NCI-H69 (cell line): ENCODE results near the gene VPS37B.
"Not testable (repeated sequence)": the region's sequence is repeated elsewhere in the genome, so short reads cannot be mapped to it uniquely, and the experiment has no call there.

Experiments used
- DNase-seq: peaks from one replicate; lab custom pipeline; 2025; lab: John Stamatoyannopoulos, UW

Gene VPS37B

DNA sequence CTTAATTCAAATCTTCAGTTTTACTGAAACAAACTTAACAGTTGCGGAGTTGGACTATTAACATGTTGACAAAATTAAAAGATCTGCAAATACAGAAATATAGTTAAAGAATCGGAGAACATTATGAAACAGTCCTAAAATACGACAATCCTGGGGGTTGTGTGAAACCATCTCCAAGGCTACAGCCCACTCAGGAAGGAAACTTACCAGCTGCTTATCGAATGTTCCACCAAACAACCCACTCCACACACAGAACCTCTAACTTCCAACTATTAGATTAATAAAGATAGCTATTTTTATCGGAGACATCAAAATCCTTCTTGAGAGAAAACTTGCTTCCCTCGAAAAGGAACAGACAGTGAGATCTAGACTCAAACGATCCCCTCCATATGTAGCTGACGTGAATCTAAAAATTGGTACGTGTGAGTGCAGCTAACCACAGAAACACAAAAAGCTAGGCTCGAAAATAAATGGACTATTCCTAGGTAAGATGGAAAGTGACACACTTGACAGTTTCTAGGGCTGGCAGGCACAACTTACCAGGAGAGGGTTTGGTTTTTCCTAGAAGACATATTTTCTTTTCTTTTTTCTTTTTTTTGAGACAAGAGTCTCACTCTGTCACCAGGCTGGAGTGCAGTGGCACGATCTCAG lies 12.9 kb downstream of the VPS37B start:
- no peak for DNase-seq

DNA sequence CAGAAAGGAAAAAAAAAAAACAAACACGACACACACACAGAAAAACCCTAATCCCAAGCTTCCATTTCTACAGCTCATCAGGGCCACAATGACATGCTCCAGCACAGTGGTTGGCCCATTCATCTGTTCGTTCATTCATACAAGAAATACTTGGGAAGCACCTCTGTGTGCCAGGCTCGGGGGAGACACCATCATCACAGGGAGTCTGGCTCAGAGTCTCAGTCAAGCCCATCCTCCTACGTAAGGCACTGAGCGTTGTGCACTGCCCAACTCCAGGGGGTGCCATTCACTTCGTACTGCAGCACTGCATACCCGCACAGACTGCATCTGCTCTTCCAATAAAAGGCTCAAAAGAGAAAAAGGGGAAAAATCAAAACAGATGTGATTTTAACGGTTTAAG lies 15.3 kb downstream of the VPS37B start:
- DNase-seq = peak; percentile 81

DNA sequence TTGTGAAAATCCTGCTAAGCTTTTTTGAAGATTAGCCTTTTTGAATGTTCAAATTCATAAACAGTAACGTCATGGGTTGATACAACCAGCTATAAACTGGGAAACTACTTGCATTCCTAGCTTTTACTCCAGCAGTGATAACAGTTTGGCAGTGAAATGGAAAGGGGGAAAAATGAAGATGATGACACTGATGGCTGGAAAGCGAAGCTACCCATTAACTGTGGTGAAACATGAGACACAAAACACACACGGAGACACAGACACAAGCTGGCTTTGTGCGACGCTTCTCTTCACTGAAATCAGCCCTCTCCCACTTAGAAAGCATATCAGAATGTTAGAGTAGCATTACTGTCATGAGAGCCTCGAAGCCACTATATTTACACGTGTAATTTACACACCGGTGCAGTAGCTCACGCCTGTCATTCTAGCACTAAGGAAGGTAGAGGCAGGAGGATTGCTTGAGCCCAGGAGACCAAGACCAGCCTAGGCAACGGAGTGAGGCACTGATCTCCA lies 15.7 kb downstream of the VPS37B start:
- peak; percentile 52 for DNase-seq

DNA sequence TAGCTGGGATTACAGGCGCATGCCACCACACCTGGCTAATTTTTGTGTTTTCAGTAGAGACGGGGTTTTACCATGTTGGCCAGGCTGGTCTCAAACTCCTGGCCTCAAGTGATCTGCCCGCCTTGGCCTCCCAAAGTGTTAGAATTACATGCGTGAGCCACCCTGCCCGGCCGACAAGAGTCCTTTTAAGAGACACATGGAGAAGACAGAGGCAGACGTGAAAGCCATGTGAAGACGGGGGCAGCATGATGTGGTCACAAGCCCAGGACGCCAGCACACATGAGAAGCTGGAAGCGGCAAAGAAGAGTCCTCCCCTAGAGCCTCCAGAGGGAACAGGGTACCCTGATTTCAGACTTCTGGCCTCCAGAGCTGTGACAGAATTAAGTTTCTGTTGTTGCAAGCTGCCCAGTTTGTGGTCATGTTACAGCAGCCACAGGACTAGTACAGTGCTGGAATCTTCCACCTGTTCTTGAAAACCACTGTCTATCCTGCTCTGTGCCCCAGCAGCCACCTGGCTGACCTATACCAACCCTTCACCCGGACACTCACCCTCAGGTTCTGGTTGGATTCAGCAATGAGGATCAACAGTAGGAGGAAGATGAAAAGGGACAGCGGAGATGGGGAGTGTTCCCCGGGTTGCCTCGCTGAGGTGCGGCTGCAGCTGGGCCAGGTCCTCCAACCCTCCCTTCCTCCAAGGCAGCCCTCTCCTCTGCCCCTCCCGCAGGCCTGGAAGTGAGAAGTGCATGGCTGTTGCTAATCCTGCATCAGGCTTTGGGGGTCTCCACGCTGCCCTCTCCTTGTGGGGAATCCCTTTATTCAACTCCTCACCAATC lies 16.9 kb downstream of the VPS37B start:
- no peak for DNase-seq

DNA sequence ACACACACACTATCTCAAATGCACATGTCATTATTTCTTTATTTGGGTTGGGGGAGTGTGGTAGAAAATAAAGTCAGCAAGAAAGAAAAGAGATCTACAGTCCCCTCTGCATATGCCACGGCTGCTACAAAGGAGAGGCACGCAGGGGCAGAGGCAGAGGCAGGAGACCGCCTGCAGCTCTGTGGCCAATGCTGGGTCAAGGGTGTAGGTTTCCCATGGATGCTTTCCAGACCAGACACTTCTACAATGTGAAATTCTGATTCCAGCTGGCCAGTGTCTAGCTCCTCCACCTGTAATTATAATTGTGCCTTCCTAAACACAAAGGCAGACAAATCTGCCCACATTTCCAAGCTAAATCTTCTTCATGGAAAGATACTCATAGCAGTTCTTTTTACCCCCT lies 19.2 kb downstream of the VPS37B start:
- peak; percentile 77 for DNase-seq

DNA sequence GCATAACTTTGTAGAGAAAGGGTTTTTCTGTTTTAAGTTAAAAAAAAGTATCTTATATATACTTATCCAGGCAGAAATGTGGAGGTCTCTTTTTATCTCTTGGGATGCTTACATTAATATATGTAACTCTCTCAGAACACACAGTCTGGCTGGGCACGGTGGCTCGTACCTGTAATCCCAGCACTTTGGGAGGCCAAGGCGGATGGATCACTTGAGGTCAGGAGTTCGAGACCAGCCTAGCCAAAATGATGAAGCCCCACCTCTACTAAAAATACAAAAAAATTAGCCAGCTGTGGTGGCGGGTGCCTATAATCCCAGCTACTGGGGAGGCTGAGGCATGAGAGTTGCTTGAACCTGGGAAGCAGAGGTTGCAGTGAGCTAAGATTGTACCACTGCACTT lies 19.6 kb downstream of the VPS37B start:
- not testable (repeated sequence) for DNase-seq

DNA sequence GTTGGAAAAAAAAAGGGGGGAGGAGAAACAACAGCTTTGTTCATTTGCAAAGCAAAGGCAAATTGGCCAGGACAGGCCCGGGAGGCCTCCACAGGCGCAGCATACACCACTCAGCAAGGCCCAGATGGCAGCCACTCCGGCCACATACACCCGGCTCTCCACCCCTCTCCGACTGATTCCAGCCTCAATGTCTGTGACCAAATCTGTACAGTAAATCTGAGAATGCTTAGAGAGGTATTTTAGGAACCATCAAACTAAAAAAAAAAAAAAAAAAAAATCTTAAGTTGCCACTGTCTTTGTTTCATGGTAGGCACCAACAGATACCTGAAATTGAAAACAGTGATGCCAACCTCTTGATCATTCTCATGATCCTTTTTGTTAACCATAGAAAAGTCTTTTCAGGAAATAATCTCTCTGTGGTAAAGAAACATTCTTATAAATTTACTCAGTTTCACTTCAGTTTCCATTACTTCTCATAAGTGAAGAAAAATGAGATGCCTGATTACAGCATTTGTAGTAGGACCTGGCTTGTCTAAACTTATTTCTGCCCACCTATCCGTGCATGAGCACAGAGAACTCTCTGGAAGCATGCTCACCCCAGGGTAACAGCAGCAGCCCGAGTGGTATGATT lies 20.2 kb downstream of the VPS37B start:
- DNase-seq = peak; percentile 46

DNA sequence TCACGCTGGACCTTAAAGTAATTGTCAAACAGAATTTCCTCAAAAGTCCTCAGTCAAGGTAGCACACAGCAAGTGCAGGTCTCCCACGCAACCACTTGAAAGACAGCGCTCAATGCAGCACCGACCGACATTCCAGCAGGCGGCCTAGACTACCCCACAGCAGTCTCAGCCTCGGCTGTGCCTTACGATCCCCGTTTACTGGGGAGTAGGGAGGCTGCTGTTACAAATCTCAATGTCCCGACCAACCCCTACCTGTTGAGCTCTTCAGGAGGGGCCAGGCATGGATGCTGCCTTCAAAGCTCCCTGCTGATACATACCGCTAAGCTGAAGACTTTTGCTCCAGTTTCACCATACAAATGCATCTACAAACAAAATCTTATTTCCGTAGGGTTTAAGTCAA lies 21.8 kb downstream of the VPS37B start:
- DNase-seq = no peak

DNA sequence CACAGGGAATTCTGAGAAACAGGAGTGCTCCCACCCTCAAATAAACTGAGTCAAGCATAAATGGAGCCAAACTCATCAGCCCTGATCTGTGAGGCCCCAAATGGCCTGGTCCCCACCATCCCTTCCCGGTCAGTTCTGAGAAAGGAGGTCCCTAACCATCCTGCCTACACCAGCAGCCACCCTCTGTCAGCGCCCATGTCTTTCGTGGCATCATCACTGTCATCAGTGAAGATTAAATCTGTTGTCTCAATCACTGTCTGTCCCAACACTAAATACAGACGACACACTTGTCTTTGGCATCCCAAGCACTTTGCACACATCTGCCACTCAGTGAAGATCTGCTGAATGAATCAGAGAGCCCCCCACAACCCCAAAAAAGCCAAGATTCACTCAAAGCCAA lies 22.4 kb downstream of the VPS37B start:
- DNase-seq = no peak

DNA sequence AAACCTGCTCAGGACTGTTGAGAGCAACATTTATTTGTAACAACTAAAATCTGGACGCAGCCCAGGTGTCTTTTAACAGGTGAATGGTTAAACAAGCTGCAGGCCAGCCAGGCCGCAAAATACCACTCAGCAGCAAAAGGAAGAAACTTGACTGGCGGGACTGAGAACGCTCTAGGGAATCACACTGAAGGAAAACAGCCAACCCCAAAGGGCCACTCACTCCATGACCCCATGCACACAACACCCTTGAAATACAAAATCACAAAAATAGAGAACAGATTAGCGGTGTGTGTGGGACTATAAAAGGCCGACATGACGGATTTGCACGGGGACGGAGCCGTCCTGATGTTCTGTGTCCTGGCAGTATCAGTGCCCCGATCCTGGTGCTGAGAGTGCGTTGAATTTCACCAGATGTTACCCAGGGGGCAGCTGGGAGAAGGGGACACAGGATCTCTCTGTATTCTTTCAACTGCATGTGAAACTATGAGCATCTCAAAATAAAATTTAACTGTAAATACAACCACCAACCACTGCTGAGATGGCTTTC lies 23.0 kb downstream of the VPS37B start:
- peak; percentile 73 for DNase-seq

DNA sequence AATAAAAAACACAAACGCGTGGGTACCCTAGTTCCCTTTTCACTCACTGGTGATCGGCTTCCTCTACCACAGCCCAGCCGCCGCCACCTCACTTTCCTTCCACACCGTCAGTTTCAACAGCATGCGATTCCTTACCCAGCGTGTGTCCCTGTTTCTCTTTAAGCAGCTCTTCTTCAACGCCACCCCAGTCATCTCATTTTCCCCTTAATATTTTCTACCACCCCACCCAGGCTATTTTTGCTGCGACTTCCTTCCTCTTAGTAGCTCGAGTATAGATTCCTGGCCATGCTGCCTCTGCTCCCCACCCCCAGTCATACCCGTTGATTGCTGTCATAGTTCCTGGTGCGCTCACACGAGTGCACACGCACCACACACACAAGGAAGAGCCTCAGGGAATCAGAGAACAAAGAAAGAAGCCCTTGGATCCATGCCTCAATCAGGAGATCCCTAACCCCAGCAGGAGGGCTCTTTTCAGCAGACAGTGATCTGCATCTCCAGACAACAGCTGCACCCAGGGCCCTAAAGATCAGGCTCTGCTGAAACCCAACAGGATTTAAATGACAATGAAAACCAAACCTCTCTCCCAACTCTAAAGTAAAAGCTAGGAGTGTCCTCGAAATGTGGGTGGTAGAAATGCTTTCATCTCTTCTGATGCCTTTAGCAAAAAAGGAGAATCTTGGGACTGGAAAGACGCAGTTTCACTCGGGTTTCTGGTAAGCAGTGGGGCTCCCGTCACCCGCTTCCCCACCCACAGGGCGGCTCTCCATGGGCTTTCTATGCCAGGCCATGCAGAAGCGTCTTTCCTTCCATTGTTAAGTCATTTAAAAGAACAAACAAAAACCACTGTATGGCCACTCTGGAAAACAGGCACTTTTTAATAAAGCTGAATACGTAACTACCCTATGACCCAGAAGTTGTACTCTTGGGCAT lies 23.8 kb downstream of the VPS37B start:
- DNase-seq = peak; percentile 99

DNA sequence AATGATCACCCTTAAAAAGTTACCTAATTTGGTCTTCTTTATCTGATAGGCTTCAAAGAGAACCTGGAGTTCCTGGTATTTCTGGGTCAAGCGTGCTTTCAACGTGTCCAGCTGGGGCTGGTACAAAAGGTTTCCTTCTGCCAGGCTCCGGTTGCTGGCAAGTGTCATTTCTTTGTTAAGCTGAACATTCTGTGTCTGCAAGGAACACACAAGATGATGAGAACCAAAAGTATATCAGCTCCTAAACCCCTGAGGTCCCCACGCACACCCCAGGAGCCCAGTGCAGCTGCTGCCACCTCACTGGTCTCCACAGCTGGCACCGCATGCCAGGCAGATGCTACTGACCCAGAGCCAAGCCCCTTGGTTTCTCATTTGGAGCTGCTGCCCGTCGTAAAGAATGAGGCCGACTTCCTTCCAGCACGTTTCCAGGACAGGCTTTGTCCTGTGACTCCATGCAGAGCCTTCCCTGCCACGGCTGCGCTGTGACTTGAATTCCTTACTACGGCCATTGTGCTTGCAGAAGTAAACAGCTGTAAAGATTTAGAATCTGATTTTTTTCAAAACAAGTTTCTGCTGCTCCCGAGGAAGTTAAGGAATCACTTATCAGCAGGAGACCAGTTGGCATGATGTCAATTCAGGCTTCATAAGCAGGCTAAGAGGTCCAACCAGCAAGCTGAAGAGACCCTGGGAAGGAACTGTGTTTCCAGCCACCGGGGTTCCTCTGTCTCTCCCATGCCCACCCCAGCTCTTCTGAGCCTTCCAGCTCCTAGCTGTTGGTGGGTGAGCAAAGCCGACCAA lies 24.9 kb downstream of the VPS37B start:
- DNase-seq = peak; percentile 75

DNA sequence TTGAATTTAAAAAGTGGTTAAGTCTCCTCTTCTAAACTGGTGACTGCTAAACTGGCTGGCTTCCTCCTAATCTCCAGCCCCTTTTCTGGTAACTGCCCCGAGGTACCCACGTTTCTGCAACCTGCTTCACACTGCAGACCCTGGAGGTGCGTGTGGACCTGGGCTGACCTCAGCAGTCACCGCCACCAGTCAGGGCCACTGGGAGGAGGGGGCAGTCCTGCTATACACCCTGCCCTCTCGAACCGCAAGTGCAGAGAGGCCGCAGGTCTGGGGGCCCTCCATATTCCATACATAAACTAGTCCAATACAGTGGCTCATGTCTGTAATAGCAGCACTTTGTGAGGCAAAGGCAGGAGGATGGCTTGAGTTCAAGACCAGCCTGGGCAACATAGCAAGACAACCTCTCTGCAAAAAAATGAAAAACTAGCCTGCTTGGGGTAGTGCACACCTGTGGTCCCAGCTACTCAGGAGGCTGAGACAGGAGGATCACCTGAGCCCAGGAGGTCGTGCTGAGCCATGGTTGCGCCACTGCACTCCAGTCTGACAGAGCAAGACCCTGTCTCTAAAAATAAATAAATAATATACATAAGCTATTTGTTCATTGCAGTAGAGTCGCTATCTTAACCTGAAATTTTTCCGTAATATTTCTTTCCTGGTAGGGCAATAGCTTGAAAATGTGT lies 25.6 kb downstream of the VPS37B start:
- DNase-seq = no peak

DNA sequence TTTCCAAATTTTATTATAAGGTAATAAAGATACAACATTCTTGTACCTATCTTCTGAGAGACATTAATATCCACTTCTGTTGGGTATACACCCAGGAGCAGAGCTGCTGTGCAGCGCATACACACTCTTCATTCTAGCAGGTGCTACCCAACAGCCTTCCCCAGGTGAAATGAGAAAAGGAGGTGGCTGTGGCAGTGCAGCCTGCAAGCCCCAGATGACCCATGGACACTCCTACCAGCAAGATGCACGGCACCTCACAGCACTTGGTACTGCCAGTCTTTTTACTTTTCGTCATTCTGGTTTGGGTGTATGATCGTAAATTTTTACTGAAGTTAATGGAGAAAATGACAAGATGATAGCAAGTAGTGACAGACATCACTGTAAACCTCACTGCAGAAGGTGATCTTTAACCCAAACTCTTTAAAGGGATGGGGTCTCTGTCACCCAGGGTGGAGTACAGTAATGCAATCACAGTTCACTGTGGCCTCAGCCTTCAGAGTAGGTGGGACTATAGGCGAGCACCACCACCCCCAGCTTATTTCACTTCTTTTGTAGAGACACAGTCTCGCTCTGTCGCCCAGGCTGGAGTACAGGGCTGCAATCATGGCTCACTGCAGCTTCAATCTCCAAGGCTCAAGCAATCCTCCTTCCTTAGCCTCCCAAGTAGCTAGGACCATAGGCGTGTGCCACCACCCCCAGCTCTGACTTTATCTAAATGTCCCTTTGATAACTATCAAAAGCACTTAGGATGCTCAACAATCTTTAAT lies 26.5 kb downstream of the VPS37B start:
- no peak for DNase-seq

DNA sequence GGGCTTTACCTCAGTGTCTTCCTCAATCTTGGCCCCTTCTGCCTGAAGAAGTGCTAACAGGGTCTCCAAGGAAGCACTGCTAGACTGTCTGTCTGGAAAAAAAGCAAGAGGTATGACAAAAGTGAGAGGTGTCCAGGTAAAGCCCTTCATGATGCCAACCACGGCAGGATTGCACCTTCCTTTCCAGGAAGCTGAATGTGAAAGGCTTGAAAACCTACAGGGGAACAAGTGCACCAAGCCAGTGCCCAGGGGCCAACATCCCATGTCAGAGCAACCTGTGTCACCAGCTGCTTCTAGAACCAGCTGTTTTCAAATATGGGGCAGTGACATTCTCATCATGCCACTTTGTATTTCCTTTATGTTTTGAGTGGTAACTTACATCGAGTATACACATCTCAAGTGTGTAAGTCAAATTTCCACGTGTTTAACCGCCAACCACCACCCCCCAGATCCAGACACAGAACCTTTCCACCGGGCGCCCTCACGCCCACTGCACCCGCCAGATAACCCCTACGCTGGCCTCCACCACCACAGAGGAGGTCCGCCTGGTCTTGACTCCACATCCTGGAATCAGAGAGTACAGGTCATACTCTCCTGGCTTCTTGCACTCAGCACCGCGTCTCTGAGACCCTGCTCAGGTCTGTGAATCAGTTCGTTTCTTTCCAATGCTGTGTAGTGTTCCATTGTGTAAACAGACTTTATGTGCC lies 27.3 kb downstream of the VPS37B start:
- no peak for DNase-seq

DNA sequence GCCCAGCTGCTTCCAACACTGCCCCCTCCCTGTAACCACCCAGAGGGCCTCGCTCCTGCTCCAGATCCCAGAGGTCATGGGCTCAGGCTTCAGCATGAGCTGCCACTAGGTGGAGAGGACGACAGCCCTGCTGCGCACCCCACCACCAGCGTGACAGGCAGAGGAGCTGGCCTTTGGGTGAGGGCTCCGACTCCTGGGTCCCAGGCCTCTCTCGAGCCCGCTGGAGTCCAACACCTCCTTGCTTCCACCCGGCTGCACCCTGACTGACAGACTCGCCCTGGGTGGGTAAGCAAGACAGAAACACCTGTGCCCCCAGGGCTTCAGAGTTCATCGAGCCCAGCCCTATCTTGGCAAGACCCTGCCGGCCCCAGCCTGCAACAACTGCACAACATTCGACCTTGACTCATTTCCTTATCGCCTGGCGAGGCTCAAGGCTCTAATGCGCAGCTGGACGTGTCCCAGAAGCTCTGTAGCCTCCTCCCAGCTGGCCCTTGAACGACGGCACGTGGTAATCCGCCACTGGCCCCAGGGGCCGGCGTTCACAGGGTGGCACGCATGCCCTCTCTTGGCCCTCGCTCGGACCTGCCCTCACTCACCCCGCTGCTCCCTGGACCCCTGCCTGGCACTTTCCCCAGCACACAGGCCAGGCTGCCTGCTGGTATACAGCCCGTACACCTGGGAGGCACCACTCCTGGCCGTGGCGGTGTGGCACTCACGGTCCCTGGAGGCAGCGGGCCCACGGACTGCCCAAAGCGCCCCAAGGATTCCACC lies 28.0 kb downstream of the VPS37B start:
- DNase-seq = peak; percentile 30

DNA sequence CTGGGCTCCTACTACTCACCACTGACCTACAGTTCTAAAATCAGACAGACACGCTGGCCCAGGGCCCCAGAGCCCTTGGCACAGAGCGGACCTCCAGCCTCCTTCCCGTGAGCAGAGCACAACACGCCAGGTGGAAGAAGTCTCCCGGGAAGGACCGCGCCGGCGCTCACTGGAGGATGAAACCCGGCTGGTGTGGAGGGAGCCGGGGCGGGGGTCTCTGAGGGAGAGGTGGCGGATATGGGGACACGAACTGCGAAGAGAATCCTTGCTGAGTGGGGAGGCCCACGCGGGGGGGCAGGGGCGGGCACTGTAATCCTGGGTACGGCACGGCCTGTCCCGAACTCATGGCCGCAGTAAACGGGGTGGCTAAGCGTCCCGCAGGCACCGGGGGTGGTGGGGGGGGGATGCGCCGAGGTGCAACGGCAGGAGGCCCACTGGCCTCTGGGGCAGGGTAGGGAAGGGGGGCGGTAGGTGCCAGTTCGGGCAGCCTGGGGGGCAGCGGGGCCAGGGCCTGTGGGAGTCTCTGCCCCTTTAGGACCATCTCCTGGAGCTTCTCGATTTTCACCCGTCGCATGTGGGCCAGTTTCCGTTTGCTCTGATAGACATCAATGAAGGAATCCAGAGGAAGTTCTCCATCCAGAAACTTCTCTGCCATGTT lies 28.8 kb downstream of the VPS37B start:
- no peak for DNase-seq
